Activated naive CD4-positive, alpha-beta T cell treated with anti-CD3 and anti-CD28 coated beads, Interleukin-2, amount 10 ng/mL, durations not matched to agents 7 days and 5 days (primary cell): ENCODE results near the gene LMTK2.

ENCODE experiments used
- CTCF ChIA-PET: fragments of 350-600 bp; sonication (Branson Sonifier 250); formaldehyde crosslinking; loops from one replicate; lab custom pipeline; 2021; ENCODE audit warnings: antibody characterized with exemption; lab: Charles Lee
- DNase-seq: peaks from one replicate; pipeline ENCODE4 v3.0.0-alpha.2; 2020
- H3K27ac Mint-ChIP-seq: one replicate; pipeline ENCODE4 v1.8.0; 2021; ENCODE audit warnings: mild to moderate bottlenecking, moderate library complexity, mixed read lengths
- H3K27me3 Mint-ChIP-seq: one replicate; pipeline ENCODE4 v1.8.0; 2021; ENCODE audit warnings: mild to moderate bottlenecking, mixed read lengths
- H3K36me3 Mint-ChIP-seq: one replicate; pipeline ENCODE4 v1.8.0; 2021; ENCODE audit warnings: mixed read lengths
- H3K4me1 Mint-ChIP-seq: one replicate; pipeline ENCODE4 v1.8.0; 2021; ENCODE audit warnings: mixed read lengths
- H3K4me3 Mint-ChIP-seq: one replicate; pipeline ENCODE4 v1.8.0; 2021; ENCODE audit warnings: mild to moderate bottlenecking, moderate library complexity, mixed read lengths
- H3K9me3 Mint-ChIP-seq: one replicate; pipeline ENCODE4 v1.8.0; 2021; ENCODE audit warnings: mixed read lengths

LMTK2 gene

DNA sequence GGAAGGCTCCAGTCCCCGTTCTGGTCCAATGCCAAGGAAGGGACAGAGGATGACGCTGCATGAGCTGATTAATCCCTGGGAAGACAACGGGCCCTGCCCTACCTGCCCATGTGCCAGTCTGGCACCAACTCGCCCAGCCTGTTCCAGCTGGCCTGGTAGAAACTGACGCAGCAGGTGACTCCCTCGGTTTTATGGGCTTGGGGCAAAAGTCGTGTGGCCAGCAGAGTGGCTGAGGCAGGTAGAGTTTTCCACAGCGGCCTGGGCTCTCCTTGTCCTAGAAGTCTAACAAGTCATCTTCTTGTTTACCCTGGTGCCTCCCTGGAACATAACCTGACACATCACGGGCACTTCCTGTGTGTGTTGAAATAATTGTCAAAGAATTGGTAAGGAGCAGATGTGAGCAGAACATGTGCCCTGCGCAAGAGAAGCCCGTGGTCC is 20.4 kb upstream of the LMTK2 start:
- Mint-ChIP-seq H3K4me1 (no peaks in the 10 kb centered on the region), H3K27ac (no peak overlapping the region), H3K9me3 (no peaks in the 10 kb centered on the region), H3K4me3 (no peak overlapping the region), H3K36me3 (no peaks in the 10 kb centered on the region), H3K27me3 (peaks cover 5% of the 10 kb centered on the region)
- CTCF ChIA-PET: no interaction called here
- no peak for DNase-seq

DNA sequence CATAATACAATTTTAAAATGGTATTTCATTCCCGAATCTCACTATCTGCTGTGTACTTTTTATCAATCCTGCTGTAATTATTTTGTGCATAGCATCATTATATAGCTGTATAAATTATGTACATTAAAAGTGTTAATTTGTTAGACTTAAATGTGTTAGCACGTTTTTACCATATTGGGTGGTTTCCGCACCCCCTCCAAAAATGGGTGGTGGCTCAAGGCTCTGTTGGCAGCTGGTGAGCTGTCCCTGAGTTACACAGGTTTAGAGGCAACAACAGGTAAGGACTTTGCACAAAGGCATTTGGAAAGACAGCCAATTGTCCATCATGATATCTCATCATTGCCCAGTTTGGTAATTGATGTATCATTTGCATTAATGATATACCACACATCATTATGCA is 18.6 kb upstream of the LMTK2 start:
- Mint-ChIP-seq H3K27ac (no peak overlapping the region), H3K9me3 (no peaks in the 10 kb centered on the region), H3K27me3 (peaks cover 5% of the 10 kb centered on the region), H3K4me3 (no peak overlapping the region), H3K4me1 (no peaks in the 10 kb centered on the region), H3K36me3 (no peaks in the 10 kb centered on the region)
- CTCF ChIA-PET: interaction anchor here (0.7 kb wide), 1 partner anchor 9 kb away, joined by 3 read pairs; no protein-coding TSS in a partner anchor
- DNase-seq: no peak

DNA sequence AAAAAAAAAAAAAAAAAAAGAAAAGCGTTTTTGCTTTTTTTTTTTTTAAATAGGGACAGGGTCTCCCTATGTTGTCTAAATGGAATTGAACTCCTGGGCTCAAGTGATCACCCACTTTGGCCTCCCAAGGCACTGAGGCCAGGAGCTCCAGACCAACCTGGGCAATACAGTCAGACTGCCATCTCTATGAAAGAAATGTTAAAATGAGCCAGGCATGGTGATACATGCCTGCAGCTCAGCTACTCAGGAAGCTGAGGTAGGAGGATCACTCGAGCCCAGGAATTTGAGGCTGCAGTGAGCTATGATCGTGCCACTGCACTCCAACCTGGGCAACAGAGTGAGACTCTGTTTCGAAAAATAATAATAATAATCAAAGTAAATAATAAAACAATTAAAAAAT is 16.5 kb upstream of the LMTK2 start:
- Mint-ChIP-seq H3K36me3 (no peaks in the 10 kb centered on the region), H3K27ac (no peak overlapping the region), H3K4me3 (no peak overlapping the region), H3K9me3 (no peaks in the 10 kb centered on the region), H3K27me3 (peaks cover 7% of the 10 kb centered on the region), H3K4me1 (no peaks in the 10 kb centered on the region)
- no peak for DNase-seq
- CTCF ChIA-PET: no interaction called here

DNA sequence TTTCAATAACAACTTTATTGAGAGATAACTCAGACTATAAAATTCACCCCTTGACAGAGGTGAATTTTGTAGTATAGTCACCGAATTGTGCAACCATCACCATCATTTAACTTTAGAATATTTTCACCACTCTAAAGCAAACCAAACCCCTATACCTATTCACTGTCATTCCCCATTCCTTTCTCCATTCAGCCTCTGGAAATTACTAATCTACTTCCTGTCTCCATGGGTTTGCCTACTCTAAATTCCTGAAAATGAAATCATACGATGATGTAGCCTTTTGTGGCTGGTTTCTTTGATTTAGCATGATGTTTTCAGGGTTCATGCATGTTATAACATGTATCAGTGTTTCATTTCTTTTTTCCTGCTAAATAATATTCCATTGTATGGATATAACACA is 15.6 kb upstream of the LMTK2 start:
- Mint-ChIP-seq H3K27me3 (peaks cover 8% of the 10 kb centered on the region), H3K4me1 (no peaks in the 10 kb centered on the region), H3K36me3 (no peaks in the 10 kb centered on the region), H3K4me3 (no peak overlapping the region), H3K9me3 (no peaks in the 10 kb centered on the region), H3K27ac (no peak overlapping the region)
- CTCF ChIA-PET: no interaction called here
- no peak for DNase-seq

DNA sequence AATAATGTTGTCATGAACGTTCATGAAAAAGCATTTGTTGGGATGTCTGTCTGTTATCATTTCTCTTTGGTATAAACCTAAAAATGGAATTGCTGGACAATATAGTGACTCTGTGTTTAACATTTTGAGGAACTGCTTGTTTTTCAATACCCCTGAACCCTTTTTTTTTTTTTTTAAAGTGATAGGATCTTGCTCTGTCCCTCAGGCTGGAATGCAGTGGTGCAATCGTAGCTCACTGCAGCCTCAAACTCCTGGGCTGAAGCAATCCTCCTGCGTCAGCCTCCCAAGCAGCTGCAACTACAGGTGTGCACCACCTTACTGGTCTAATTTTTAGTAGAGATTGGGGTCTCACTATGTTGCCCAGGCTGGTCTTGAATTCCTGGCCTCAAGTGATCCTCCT is 15.1 kb upstream of the LMTK2 start:
- Mint-ChIP-seq H3K9me3 (no peaks in the 10 kb centered on the region), H3K4me1 (no peaks in the 10 kb centered on the region), H3K27me3 (peaks cover 8% of the 10 kb centered on the region), H3K27ac (no peak overlapping the region), H3K4me3 (no peak overlapping the region), H3K36me3 (no peaks in the 10 kb centered on the region)
- CTCF ChIA-PET: no interaction called here
- no peak for DNase-seq

DNA sequence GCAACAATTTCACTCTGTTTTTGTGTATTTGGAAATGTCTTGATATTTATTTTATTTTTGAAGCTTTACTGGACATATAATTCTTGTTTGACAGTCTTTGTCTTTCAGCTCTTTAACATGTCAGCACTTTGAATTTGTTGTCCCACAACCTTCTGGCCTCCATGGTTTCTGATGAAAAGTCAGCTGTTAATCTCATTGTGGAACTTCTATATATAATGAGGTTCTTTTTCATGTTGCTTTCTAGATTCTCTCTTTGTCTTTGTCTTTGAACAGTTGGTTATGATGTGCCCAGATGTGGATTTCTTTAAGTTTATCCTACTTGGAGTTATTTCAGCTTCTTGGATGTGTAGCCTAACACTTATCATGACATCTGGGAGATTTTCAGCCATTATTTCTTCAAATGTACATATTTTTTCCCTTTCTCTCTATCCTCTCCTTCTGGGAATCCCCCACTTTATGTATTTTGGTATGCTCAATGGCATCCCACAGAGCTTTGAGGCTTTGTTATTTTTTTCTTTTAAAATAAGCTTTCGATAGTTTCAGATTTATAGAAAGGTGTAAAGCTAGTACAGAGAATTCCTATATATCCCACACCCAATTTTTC is 9.5 kb upstream of the LMTK2 start:
- H3K9me3 Mint-ChIP-seq: peaks cover 22% of the 10 kb centered on the region
- CTCF ChIA-PET: interaction anchor here (1.1 to 1.6 kb wide), 3 partner anchors 9 to 75 kb away, joined by 3 to 6 read pairs (median 5); partner anchors contain the start of gene LMTK2
- no peaks in the 10 kb centered on the region for H3K4me1 Mint-ChIP-seq
- H3K27ac Mint-ChIP-seq: no peak overlapping the region
- H3K27me3 Mint-ChIP-seq: peaks cover 15% of the 10 kb centered on the region
- no peak overlapping the region for H3K4me3 Mint-ChIP-seq
- H3K36me3 Mint-ChIP-seq: peaks cover 7% of the 10 kb centered on the region
- DNase-seq: no peak

DNA sequence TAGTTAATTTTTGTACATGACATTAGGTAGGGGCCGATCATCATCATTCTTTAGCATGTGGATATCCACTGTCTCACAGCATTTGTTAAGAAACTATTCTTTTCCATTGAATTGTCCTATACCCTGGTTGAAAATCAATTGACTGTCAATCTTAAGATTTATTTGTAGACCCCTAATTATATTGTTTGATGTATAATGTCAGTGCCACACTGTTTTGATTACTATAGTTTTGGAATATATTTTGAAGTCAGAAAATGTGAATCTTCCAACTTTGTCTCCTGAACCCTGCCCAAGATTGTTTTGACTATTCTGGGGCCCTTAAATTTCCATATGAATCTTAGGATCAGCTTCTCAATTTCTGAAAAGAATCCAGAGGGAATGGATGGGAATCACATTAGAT is 6.6 kb upstream of the LMTK2 start:
- Mint-ChIP-seq H3K27ac (no peak overlapping the region), H3K36me3 (peaks cover 7% of the 10 kb centered on the region), H3K4me1 (no peaks in the 10 kb centered on the region), H3K4me3 (no peak overlapping the region), H3K9me3 (peaks cover 22% of the 10 kb centered on the region), H3K27me3 (peaks cover 18% of the 10 kb centered on the region)
- no peak for DNase-seq
- CTCF ChIA-PET: interaction anchor here (1.5 kb wide), 1 partner anchor 69 kb away, joined by 4 read pairs; no protein-coding TSS in a partner anchor

DNA sequence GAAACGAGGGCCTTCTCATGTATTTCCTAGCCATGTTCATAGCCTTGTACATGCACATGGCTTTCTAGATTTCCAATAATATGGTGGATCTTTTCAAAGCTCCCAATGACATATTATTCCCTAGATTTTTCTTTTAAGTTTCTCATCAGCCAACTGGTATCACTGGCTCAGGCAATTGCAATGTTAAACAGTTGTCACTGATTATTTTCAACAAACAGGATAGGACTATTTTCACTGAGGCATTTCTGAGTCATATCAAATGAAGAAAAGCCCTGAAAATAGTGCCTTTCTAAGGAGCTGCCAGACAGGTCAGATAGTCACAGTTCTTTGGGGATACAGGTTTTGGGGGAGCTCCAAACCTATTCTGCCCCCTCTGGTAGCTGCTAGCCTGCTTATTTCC is 4.5 kb upstream of the LMTK2 start:
- Mint-ChIP-seq H3K27ac (no peak overlapping the region), H3K4me1 (peaks cover 5% of the 10 kb centered on the region), H3K4me3 (no peak overlapping the region), H3K9me3 (peaks cover 18% of the 10 kb centered on the region), H3K36me3 (peaks cover 3% of the 10 kb centered on the region), H3K27me3 (peaks cover 27% of the 10 kb centered on the region)
- CTCF ChIA-PET: interaction anchor here (0.9 to 1.6 kb wide), 2 partner anchors 63 to 66 kb away, joined by 3 to 4 read pairs; no protein-coding TSS in a partner anchor
- DNase-seq: no peak

DNA sequence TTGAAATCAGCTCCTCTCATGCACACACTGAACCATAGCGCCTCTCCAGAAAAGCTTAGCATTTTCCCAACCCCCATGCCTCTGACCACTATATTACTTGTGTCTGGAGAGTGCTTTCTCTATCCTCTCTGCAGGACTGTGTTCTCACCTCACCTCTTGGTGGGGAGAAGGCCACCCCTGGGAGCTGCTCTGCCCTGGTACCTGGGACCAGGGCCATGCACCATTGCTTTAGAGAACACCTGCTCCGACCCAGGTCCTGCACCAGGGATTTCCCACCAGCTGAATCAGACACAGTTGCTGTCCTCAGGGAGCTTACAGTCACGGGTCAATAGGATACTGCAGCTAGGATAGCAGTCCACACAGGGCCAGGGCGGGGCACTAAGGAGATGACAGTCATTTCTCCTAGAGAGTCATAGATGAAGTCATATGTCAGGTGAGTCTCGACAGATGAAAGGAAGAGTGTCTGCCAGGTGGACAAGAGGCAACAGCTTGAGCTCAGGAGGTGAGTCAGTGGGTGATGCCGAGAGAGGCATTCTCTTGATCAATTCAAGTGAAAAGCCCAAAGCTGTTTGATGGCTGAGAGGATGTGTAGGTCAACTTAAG is 619 bp upstream of the LMTK2 start:
- peak; percentile 30 for DNase-seq
- peaks cover 20% of the 10 kb centered on the region for H3K27me3 Mint-ChIP-seq
- H3K27ac Mint-ChIP-seq: peak overlapping the region; percentile 43
- H3K4me3 Mint-ChIP-seq: peak overlapping the region; percentile 97
- no peaks in the 10 kb centered on the region for H3K36me3 Mint-ChIP-seq
- CTCF ChIA-PET: interaction anchor here (0.8 to 3.6 kb wide), 12 partner anchors 10 to 145 kb away, joined by 3 to 74 read pairs (median 4); no protein-coding TSS in a partner anchor
- no peaks in the 10 kb centered on the region for H3K9me3 Mint-ChIP-seq
- H3K4me1 Mint-ChIP-seq: peaks cover 25% of the 10 kb centered on the region

DNA sequence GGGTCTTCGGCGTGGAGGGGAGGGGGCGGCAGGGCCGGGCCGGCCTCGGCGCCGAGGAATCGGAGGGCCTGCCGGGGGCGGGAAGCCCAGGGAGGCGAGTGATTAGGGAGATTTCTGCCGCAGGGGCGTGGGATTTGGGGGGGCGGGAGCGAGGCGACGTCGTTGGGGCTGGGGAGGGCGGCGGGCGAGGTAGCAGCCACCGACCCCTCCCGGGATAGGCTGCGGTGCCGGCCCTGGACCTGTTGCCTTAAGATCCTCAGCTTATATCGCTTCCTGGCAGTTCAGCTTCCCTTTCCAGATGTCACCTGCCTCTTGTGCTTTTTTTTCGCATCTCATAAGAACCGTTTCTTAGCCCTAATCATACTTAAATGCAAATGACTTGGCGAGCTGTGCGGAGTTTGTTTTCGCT is 655 bp downstream of the LMTK2 start:
- H3K36me3 Mint-ChIP-seq: no peaks in the 10 kb centered on the region
- CTCF ChIA-PET: interaction anchor here (1.5 to 1.9 kb wide), 2 partner anchors 58 to 61 kb away, joined by 4 to 10 read pairs; no protein-coding TSS in a partner anchor
- H3K4me1 Mint-ChIP-seq: peaks cover 25% of the 10 kb centered on the region
- H3K27ac Mint-ChIP-seq: peak overlapping the region; percentile 85
- H3K9me3 Mint-ChIP-seq: no peaks in the 10 kb centered on the region
- no peak for DNase-seq
- H3K27me3 Mint-ChIP-seq: peaks cover 20% of the 10 kb centered on the region
- peak overlapping the region; percentile 97 for H3K4me3 Mint-ChIP-seq

DNA sequence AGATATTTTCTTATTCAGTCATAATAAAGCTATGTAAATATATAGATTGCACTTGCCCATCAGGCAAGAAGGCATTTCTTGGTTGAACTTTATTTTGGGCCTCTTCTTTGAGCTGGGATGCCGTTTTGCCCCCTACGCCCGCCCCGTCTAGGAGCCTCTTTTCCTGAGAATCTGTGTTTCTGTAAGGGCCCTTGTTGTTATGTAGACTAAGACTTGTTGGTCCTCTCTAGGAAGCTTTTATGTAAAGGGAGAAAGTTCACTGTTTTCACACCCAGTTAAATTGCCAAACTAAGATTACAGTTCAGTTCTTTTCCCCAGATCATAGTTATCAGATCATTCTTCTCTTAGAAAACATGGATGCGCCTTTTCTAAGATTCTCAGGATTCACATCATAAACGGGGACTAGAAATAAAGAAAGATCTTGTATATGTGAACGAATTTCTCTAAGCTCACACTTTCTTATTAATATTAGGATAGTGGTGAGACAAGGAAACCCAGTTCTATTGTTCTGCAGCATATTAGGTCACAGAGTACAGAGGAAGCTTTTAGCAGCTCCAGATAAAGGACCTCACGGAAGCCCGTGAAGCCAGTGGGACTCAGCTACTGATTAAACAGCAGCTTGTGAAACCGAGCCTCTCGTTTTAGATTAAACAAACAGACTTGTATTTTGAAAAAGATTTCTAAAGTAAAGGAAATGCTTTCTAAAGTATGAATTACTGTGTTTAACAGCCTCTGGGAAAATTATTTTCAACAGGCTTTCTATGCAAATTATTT is 3.8 kb downstream of the LMTK2 start:
- H3K4me1 Mint-ChIP-seq: peaks cover 38% of the 10 kb centered on the region
- no peak for DNase-seq
- no peak overlapping the region for H3K4me3 Mint-ChIP-seq
- H3K27me3 Mint-ChIP-seq: peaks cover 10% of the 10 kb centered on the region
- H3K9me3 Mint-ChIP-seq: no peaks in the 10 kb centered on the region
- no peak overlapping the region for H3K27ac Mint-ChIP-seq
- peaks cover 9% of the 10 kb centered on the region for H3K36me3 Mint-ChIP-seq
- CTCF ChIA-PET: interaction anchor here (1.7 to 2.9 kb wide), 4 partner anchors 51 to 89 kb away, joined by 6 to 19 read pairs (median 10); no protein-coding TSS in a partner anchor

DNA sequence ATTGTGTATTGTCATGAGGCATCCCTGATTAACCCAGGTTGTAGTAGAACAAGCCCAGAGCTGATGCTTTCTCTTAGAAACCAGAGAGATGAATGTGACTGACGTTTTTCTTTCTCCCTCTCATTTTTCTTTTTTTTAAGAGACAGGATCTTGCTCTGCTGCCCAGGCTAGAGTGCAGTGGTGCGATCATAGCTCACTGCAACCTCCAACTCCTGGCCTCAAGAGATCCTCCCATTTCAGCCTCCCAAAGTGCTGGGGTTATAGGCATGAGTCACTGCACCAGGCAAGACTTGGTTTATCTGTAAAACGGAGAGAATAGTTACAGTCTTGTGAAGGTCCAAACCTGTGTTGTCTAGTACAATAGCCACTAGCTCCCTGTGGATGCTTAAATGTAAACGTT is 5.4 kb downstream of the LMTK2 start:
- no peak overlapping the region for H3K4me3 Mint-ChIP-seq
- H3K27ac Mint-ChIP-seq: no peak overlapping the region
- no peaks in the 10 kb centered on the region for H3K27me3 Mint-ChIP-seq
- CTCF ChIA-PET: interaction anchor here (1.0 to 2.9 kb wide), 5 partner anchors 8 to 91 kb away, joined by 3 to 19 read pairs (median 4); no protein-coding TSS in a partner anchor
- DNase-seq: no peak
- H3K36me3 Mint-ChIP-seq: peaks cover 9% of the 10 kb centered on the region
- H3K9me3 Mint-ChIP-seq: no peaks in the 10 kb centered on the region
- H3K4me1 Mint-ChIP-seq: peaks cover 33% of the 10 kb centered on the region

DNA sequence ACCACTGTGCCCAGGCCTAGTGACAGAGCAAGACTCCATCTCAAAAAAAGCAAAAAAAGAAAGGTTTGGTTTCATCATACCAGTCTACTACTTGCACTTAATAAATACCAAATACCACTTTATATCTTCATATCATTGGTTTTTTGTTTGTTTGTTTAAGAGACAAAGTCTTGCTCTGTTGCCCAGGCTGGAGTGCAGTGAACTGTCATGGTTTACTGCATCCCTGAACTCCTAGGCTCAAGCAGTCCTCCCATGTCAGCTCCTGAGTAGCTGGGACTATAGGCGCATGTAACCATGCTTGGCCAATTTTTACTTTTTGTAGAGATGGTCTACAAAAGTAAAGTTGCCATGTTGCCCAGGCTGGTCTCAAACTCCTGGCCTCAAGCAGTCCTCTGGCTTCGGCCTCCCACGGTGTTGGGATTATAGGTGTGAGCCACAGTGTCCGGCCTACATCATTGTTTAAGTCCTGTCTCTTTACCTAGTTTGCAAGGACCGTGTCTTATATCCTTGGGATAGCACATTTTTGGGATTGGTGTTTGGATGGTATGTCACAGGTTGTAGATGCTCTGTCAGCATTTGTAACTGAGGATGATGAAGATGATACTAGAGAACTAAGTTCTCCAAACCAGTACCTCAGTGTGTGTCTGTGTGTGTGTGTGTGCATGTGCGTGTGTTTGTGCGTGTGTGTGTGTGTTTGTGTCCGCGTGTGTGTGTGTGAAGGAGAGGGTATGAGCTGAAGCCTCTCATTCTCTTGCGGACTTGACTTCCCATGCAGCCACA is 9.3 kb downstream of the LMTK2 start:
- Mint-ChIP-seq H3K4me1 (peaks cover 13% of the 10 kb centered on the region), H3K27me3 (no peaks in the 10 kb centered on the region), H3K27ac (no peak overlapping the region), H3K4me3 (no peak overlapping the region), H3K36me3 (peaks cover 9% of the 10 kb centered on the region), H3K9me3 (no peaks in the 10 kb centered on the region)
- no peak for DNase-seq
- CTCF ChIA-PET: no interaction called here
